SK-N-SH (cell line): ENCODE measurements around the gene MRFAP1. TPM values are rescaled to one million over a fixed set of nuclear protein-coding genes. Genes with fewer than 3 reads are reported as not detected.

Experiments
- CTCF ChIA-PET: fragments of 300-600, 350-600 bp; formaldehyde crosslinking; extraction: SDS; loops from one replicate; lab custom pipeline; 2021; lab: Yijun Ruan, JAX
- POLR2A ChIA-PET: fragments of 350-600 bp; sonication (Branson Sonifier 250); formaldehyde crosslinking; extraction: SDS; loops from one replicate; lab custom pipeline; 2020; ENCODE audit warnings: antibody characterized with exemption, inconsistent platforms; lab: Yijun Ruan, JAX
- DNase-seq: peaks from one replicate; pipeline ENCODE4 v3.0.0; 2012
- H2AFZ ChIP-seq: fragments of 200-600 bp; sonication (generic); 2 replicates; pipeline ENCODE4 v1.8.1; 2016; ENCODE audit warnings: antibody characterized with exemption, mild to moderate bottlenecking, low read depth
- H3F3A ChIP-seq: fragments of 200-600 bp; sonication (generic); replicated peaks from 2 replicates; pipeline ENCODE3; 2016; ENCODE audit warnings: antibody characterized with exemption, mild to moderate bottlenecking; ENCODE audit not compliant: insufficient read depth
- H3K27ac ChIP-seq, 2 experiments: fragments of 200-500 bp in 1 of 2; fragments of 200-600 bp in 1 of 2; sonication (Bioruptor generic) in 1 of 2; sonication (generic), shearing (Covaris generic) in 1 of 2; 2 replicates each; pipeline versions ENCODE4 v1.5.1 to v1.6.1; 2014 to 2016; ENCODE audit warnings: low read depth in 2 of 2, inconsistent platforms in 1 of 2, low read length in 1 of 2, mild to moderate bottlenecking in 1 of 2, mixed read lengths in 1 of 2
- H3K27me3 ChIP-seq: fragments of 200-600 bp; sonication (generic), shearing (Covaris generic); 2 replicates; pipeline ENCODE4 v1.6.1; 2016; ENCODE audit warnings: mixed run types; ENCODE audit not compliant: insufficient read depth
- H3K36me3 ChIP-seq, 2 experiments: fragments of 200-500 bp in 1 of 2; fragments of 200-600 bp in 1 of 2; sonication (Bioruptor generic) in 1 of 2; sonication (generic) in 1 of 2; replicated peaks in 1 of 2; 2 replicates each; pipeline versions ENCODE3 to v1.5.1; 2014 to 2016; ENCODE audit warnings: low read length in 1 of 2, mild to moderate bottlenecking in 1 of 2; ENCODE audit not compliant: insufficient read depth in 2 of 2, control insufficient read depth in 1 of 2
- H3K4me1 ChIP-seq, 2 experiments: fragments of 200-500 bp in 1 of 2; fragments of 200-600 bp in 1 of 2; sonication (Bioruptor generic) in 1 of 2; sonication (generic), shearing (Covaris generic) in 1 of 2; 2 replicates each; pipeline versions ENCODE4 v1.5.1 to v1.6.1; 2014 to 2016; ENCODE audit warnings: low read depth in 1 of 2, low read length in 1 of 2, mixed run types in 1 of 2; ENCODE audit not compliant: insufficient read depth in 2 of 2, control insufficient read depth in 1 of 2
- H3K4me2 ChIP-seq: fragments of 200-600 bp; sonication (generic), shearing (Covaris generic); 2 replicates; pipeline ENCODE4 v1.6.1; 2017; ENCODE audit warnings: mixed run types
- H3K4me3 ChIP-seq, 2 experiments: fragments of 200-500 bp in 1 of 2; fragments of 200-600 bp in 1 of 2; sonication (Bioruptor generic) in 1 of 2; sonication (generic), shearing (Covaris generic) in 1 of 2; 2 replicates each; pipeline versions ENCODE4 v1.5.1 to v1.8.1; 2014 to 2016; ENCODE audit warnings: low read depth in 2 of 2, inconsistent platforms in 1 of 2, low read length in 1 of 2, mild to moderate bottlenecking in 1 of 2, mixed read lengths in 1 of 2, moderate library complexity in 1 of 2
- H3K79me2 ChIP-seq: fragments of 200-600 bp; sonication (generic); 2 replicates; pipeline ENCODE4 v1.8.1; 2017; ENCODE audit warnings: mild to moderate bottlenecking; ENCODE audit not compliant: insufficient read depth
- H3K9ac ChIP-seq: fragments of 200-600 bp; sonication (generic); 2 replicates; pipeline ENCODE4 v1.6.1; 2017; ENCODE audit warnings: mixed run types
- H3K9me2 ChIP-seq: fragments of 200-600 bp; sonication (generic); 2 replicates; pipeline ENCODE4 v1.6.1; 2017; ENCODE audit warnings: mixed run types
- H3K9me3 ChIP-seq: fragments of 200-600 bp; sonication (generic); 2 replicates; pipeline ENCODE4 v1.6.1; 2017; ENCODE audit warnings: mixed run types, mild to moderate bottlenecking, moderate library complexity
- H4K20me1 ChIP-seq: fragments of 200-600 bp; sonication (generic); 2 replicates; pipeline ENCODE4 v1.6.1; 2017; ENCODE audit warnings: mild to moderate bottlenecking, mixed run types; ENCODE audit not compliant: insufficient read depth
- CHD2 ChIP-seq: fragments of 150-350 bp; IDR thresholded peaks from 2 replicates; pipeline ENCODE4 v1.6.1; 2018; ENCODE audit warnings: low read length; ENCODE audit not compliant: partially characterized antibody
- EZH2phosphoT487 ChIP-seq: fragments of 200-600 bp; sonication (generic); IDR thresholded peaks from 2 replicates; pipeline ENCODE4 v1.6.1; 2017; ENCODE audit warnings: low read depth, mixed run types, mild to moderate bottlenecking, antibody characterized with exemption, moderate library complexity, borderline replicate concordance
- FOSL2 ChIP-seq: IDR thresholded peaks from 2 replicates; pipeline ENCODE4 v1.4.0; 2012; ENCODE audit warnings: low read depth, mild to moderate bottlenecking, moderate library complexity, borderline replicate concordance
- FOXJ3 ChIP-seq: sonication (generic); formaldehyde crosslinking; IDR thresholded peaks from 2 replicates; pipeline ENCODE4 v1.5.1; 2020; ENCODE audit warnings: mild to moderate bottlenecking, missing genetic modification reagents
- GABPA ChIP-seq: IDR thresholded peaks from 2 replicates; pipeline ENCODE4 v1.4.0; 2012; ENCODE audit warnings: low read depth, mild to moderate bottlenecking
- MEF2A ChIP-seq: IDR thresholded peaks from 2 replicates; pipeline ENCODE4 v1.4.0; 2012; ENCODE audit warnings: low read depth, borderline replicate concordance
- NFIC ChIP-seq: IDR thresholded peaks from 2 replicates; pipeline ENCODE4 v1.4.0; 2012; ENCODE audit warnings: borderline replicate concordance
- RAD21 ChIP-seq: IDR thresholded peaks from 2 replicates; pipeline ENCODE4 v1.6.1; 2012; ENCODE audit warnings: mild to moderate bottlenecking, low read length
- RCOR1 ChIP-seq: fragments of 150-350 bp; IDR thresholded peaks from 2 replicates; pipeline ENCODE4 v1.6.1; 2017; ENCODE audit warnings: antibody characterized with exemption, low read length
- RXRA ChIP-seq: IDR thresholded peaks from 2 replicates; pipeline ENCODE4 v1.4.0; 2012; ENCODE audit warnings: low read depth, mild to moderate bottlenecking, borderline replicate concordance
- SIN3A ChIP-seq: IDR thresholded peaks from 2 replicates; pipeline ENCODE4 v1.6.1; 2012; ENCODE audit warnings: low read depth, mild to moderate bottlenecking, low read length, moderate library complexity, borderline replicate concordance
- TCF12 ChIP-seq: IDR thresholded peaks from 2 replicates; pipeline ENCODE4 v1.4.0; 2012
- TEAD4 ChIP-seq: IDR thresholded peaks from 2 replicates; pipeline ENCODE4 v1.4.0; 2012; ENCODE audit warnings: mild to moderate bottlenecking, borderline replicate concordance; ENCODE audit not compliant: insufficient read depth
- USF2 ChIP-seq: fragments of 150-350 bp; IDR thresholded peaks from 2 replicates; pipeline ENCODE4 v1.6.1; 2017; ENCODE audit warnings: antibody characterized with exemption, low read length, low read depth, borderline replicate concordance
- ZBTB33 ChIP-seq: IDR thresholded peaks from 2 replicates; pipeline ENCODE4 v1.4.0; 2012; ENCODE audit warnings: low read depth, borderline replicate concordance
- WGBS: methylation state at CpG from one replicate; pipeline ENCODE4 v1.1.6; 2017; ENCODE audit warnings: low lambda C conversion rate; 5-methylcytosine and 5-hydroxymethylcytosine counted together
- polyA plus RNA-seq, 3 experiments: library from polyadenylated mRNA; depleted of rRNA; stranded (reverse); fragments of >200 nt; gene quantifications; 2 replicates each; pipeline ENCODE4 v1.2.3, GENCODE V29; 2012
- TF ChIP-seq, protein P1 (sequence below): IDR thresholded peaks from 2 replicates; pipeline ENCODE4 v1.6.1; 2012; ENCODE audit warnings: mild to moderate bottlenecking, low read depth, low read length, moderate library complexity
- TF ChIP-seq, protein P2 (sequence below): IDR thresholded peaks from 2 replicates; pipeline ENCODE4 v1.4.0; 2012; ENCODE audit warnings: low read depth, borderline replicate concordance

The MRFAP1 gene
- polyA plus RNA-seq, 1 of the 3 experiments (the other 2 are of a cell fraction), result 416 TPM

- CTCF ChIA-PET, result interaction anchor here (1.0 kb wide), 1 partner anchor 68 kb away, joined by 3 read pairs; the partner anchor contains the start of gene MRFAP1L1
- TF ChIP-seq SIN3A (no peak), MEF2A (no peak), ZBTB33 (no peak), FOSL2 (no peak)
- TF ChIP-seq, protein P1, sequence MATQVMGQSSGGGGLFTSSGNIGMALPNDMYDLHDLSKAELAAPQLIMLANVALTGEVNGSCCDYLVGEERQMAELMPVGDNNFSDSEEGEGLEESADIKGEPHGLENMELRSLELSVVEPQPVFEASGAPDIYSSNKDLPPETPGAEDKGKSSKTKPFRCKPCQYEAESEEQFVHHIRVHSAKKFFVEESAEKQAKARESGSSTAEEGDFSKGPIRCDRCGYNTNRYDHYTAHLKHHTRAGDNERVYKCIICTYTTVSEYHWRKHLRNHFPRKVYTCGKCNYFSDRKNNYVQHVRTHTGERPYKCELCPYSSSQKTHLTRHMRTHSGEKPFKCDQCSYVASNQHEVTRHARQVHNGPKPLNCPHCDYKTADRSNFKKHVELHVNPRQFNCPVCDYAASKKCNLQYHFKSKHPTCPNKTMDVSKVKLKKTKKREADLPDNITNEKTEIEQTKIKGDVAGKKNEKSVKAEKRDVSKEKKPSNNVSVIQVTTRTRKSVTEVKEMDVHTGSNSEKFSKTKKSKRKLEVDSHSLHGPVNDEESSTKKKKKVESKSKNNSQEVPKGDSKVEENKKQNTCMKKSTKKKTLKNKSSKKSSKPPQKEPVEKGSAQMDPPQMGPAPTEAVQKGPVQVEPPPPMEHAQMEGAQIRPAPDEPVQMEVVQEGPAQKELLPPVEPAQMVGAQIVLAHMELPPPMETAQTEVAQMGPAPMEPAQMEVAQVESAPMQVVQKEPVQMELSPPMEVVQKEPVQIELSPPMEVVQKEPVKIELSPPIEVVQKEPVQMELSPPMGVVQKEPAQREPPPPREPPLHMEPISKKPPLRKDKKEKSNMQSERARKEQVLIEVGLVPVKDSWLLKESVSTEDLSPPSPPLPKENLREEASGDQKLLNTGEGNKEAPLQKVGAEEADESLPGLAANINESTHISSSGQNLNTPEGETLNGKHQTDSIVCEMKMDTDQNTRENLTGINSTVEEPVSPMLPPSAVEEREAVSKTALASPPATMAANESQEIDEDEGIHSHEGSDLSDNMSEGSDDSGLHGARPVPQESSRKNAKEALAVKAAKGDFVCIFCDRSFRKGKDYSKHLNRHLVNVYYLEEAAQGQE, result peak; percentile 81
- H3K79me2 ChIP-seq, result peaks cover 40% of the 10 kb centered on the region
- DNase-seq, result no peak
- H3K27ac ChIP-seq, result peak overlapping the region; percentile 95 to 96; a peak in 3 of 4 replicates
- no peak overlapping the region for H2AFZ ChIP-seq
- peaks cover 23% of the 10 kb centered on the region for H4K20me1 ChIP-seq
- peak overlapping the region; percentile 98 to 99 for H3K4me3 ChIP-seq
- H3F3A ChIP-seq, result peaks cover 11% of the 10 kb centered on the region
- no peaks in the 10 kb centered on the region for H3K9me2 ChIP-seq
- POLR2A ChIA-PET, result interaction anchor here (2.7 kb wide), 1 partner anchor 32 kb away, joined by 11 read pairs; a partner anchor contains a TSS
- 5% methylated on average over 5 of the region's 5 CpGs for WGBS
- no peaks in the 10 kb centered on the region for H3K27me3 ChIP-seq
- peak overlapping the region; percentile 90; the same call in 1 of the 2 replicates for H3K9ac ChIP-seq
- peaks cover 0 to 14% of the 10 kb centered on the region in 2 experiments; a peak in 3 of 4 replicates for H3K4me1 ChIP-seq
- no peaks in the 10 kb centered on the region for H3K9me3 ChIP-seq
- peaks cover 13 to 16% of the 10 kb centered on the region in 2 experiments for H3K36me3 ChIP-seq
- H3K4me2 ChIP-seq, result peak overlapping the region; percentile 92
These were observed 1.5 kb downstream of the MRFAP1 start for GRCh38 chr4:6641971-6642320.

GRCh38 chr4:6643141-6643847, 2.8 kb downstream of the MRFAP1 start:
- Histone ChIP-seq H3K4me2 (peak overlapping the region; percentile 92), H3K36me3 (peaks cover 13 to 16% of the 10 kb centered on the region in 2 experiments), H3F3A (peaks cover 11% of the 10 kb centered on the region), H3K9ac (no peak overlapping the region), H3K27ac (no peak overlapping the region), H4K20me1 (peaks cover 23% of the 10 kb centered on the region), H3K79me2 (peaks cover 40% of the 10 kb centered on the region), H3K9me3 (no peaks in the 10 kb centered on the region), H2AFZ (no peak overlapping the region), H3K4me3 (no peak overlapping the region; a peak in 1 of 4 replicates), H3K27me3 (no peaks in the 10 kb centered on the region), H3K4me1 (peaks cover 0 to 14% of the 10 kb centered on the region in 2 experiments; a peak in 3 of 4 replicates), H3K9me2 (no peaks in the 10 kb centered on the region)
- DNase-seq, result no peak
- WGBS, result 89% methylated on average over 8 of the region's 8 CpGs
- POLR2A ChIA-PET, result interaction anchor here (1.0 kb wide), 1 partner anchor 94 kb away, joined by 3 read pairs; no protein-coding TSS in a partner anchor
- TF ChIP-seq TCF12, result no peak
- TF ChIP-seq FOXJ3 (CRISPR knock-in tag), result no peak
- TF ChIP-seq NFIC, result no peak
- TF ChIP-seq GABPA, result no peak
- TF ChIP-seq RXRA, result no peak
- no peak for TF ChIP-seq USF2
- no peak for TF ChIP-seq RCOR1
- TF ChIP-seq EZH2phosphoT487, result no peak
- no peak for TF ChIP-seq MEF2A
- TF ChIP-seq TEAD4, result no peak
- no peak for TF ChIP-seq RAD21
- TF ChIP-seq CHD2, result no peak
- TF ChIP-seq, protein P2, sequence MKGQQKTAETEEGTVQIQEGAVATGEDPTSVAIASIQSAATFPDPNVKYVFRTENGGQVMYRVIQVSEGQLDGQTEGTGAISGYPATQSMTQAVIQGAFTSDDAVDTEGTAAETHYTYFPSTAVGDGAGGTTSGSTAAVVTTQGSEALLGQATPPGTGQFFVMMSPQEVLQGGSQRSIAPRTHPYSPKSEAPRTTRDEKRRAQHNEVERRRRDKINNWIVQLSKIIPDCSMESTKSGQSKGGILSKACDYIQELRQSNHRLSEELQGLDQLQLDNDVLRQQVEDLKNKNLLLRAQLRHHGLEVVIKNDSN, result no peak
- CTCF ChIA-PET, result no interaction called here
